SK-N-SH (cell line): ENCODE results near the gene TMTC2. TPM values are rescaled to one million over a fixed set of nuclear protein-coding genes. Genes with fewer than 3 reads are reported as not detected.

Experiments
- CTCF ChIA-PET: fragments of 300-600, 350-600 bp; formaldehyde crosslinking; extraction: SDS; loops from one replicate; lab custom pipeline; 2021; lab: Yijun Ruan, JAX
- POLR2A ChIA-PET: fragments of 350-600 bp; sonication (Branson Sonifier 250); formaldehyde crosslinking; extraction: SDS; loops from one replicate; lab custom pipeline; 2020; ENCODE audit warnings: antibody characterized with exemption, inconsistent platforms; lab: Yijun Ruan, JAX
- DNase-seq: peaks from one replicate; pipeline ENCODE4 v3.0.0; 2012
- H2AFZ ChIP-seq: fragments of 200-600 bp; sonication (generic); 2 replicates; pipeline ENCODE4 v1.8.1; 2016; ENCODE audit warnings: antibody characterized with exemption, mild to moderate bottlenecking, low read depth
- H3F3A ChIP-seq: fragments of 200-600 bp; sonication (generic); replicated peaks from 2 replicates; pipeline ENCODE3; 2016; ENCODE audit warnings: antibody characterized with exemption, mild to moderate bottlenecking; ENCODE audit not compliant: insufficient read depth
- H3K27ac ChIP-seq, 2 experiments: fragments of 200-500 bp in 1 of 2; fragments of 200-600 bp in 1 of 2; sonication (Bioruptor generic) in 1 of 2; sonication (generic), shearing (Covaris generic) in 1 of 2; 2 replicates each; pipeline versions ENCODE4 v1.5.1 to v1.6.1; 2014 to 2016; ENCODE audit warnings: low read depth in 2 of 2, inconsistent platforms in 1 of 2, low read length in 1 of 2, mild to moderate bottlenecking in 1 of 2, mixed read lengths in 1 of 2
- H3K27me3 ChIP-seq: fragments of 200-600 bp; sonication (generic), shearing (Covaris generic); 2 replicates; pipeline ENCODE4 v1.6.1; 2016; ENCODE audit warnings: mixed run types; ENCODE audit not compliant: insufficient read depth
- H3K36me3 ChIP-seq, 2 experiments: fragments of 200-500 bp in 1 of 2; fragments of 200-600 bp in 1 of 2; sonication (Bioruptor generic) in 1 of 2; sonication (generic) in 1 of 2; replicated peaks in 1 of 2; 2 replicates each; pipeline versions ENCODE3 to v1.5.1; 2014 to 2016; ENCODE audit warnings: low read length in 1 of 2, mild to moderate bottlenecking in 1 of 2; ENCODE audit not compliant: insufficient read depth in 2 of 2, control insufficient read depth in 1 of 2
- H3K4me1 ChIP-seq, 2 experiments: fragments of 200-500 bp in 1 of 2; fragments of 200-600 bp in 1 of 2; sonication (Bioruptor generic) in 1 of 2; sonication (generic), shearing (Covaris generic) in 1 of 2; 2 replicates each; pipeline versions ENCODE4 v1.5.1 to v1.6.1; 2014 to 2016; ENCODE audit warnings: low read depth in 1 of 2, low read length in 1 of 2, mixed run types in 1 of 2; ENCODE audit not compliant: insufficient read depth in 2 of 2, control insufficient read depth in 1 of 2
- H3K4me2 ChIP-seq: fragments of 200-600 bp; sonication (generic), shearing (Covaris generic); 2 replicates; pipeline ENCODE4 v1.6.1; 2017; ENCODE audit warnings: mixed run types
- H3K4me3 ChIP-seq, 2 experiments: fragments of 200-500 bp in 1 of 2; fragments of 200-600 bp in 1 of 2; sonication (Bioruptor generic) in 1 of 2; sonication (generic), shearing (Covaris generic) in 1 of 2; 2 replicates each; pipeline versions ENCODE4 v1.5.1 to v1.8.1; 2014 to 2016; ENCODE audit warnings: low read depth in 2 of 2, inconsistent platforms in 1 of 2, low read length in 1 of 2, mild to moderate bottlenecking in 1 of 2, mixed read lengths in 1 of 2, moderate library complexity in 1 of 2
- H3K79me2 ChIP-seq: fragments of 200-600 bp; sonication (generic); 2 replicates; pipeline ENCODE4 v1.8.1; 2017; ENCODE audit warnings: mild to moderate bottlenecking; ENCODE audit not compliant: insufficient read depth
- H3K9ac ChIP-seq: fragments of 200-600 bp; sonication (generic); 2 replicates; pipeline ENCODE4 v1.6.1; 2017; ENCODE audit warnings: mixed run types
- H3K9me2 ChIP-seq: fragments of 200-600 bp; sonication (generic); 2 replicates; pipeline ENCODE4 v1.6.1; 2017; ENCODE audit warnings: mixed run types
- H3K9me3 ChIP-seq: fragments of 200-600 bp; sonication (generic); 2 replicates; pipeline ENCODE4 v1.6.1; 2017; ENCODE audit warnings: mixed run types, mild to moderate bottlenecking, moderate library complexity
- H4K20me1 ChIP-seq: fragments of 200-600 bp; sonication (generic); 2 replicates; pipeline ENCODE4 v1.6.1; 2017; ENCODE audit warnings: mild to moderate bottlenecking, mixed run types; ENCODE audit not compliant: insufficient read depth
- ELF1 ChIP-seq: IDR thresholded peaks from 2 replicates; pipeline ENCODE4 v1.4.0; 2012
- EP300 ChIP-seq, 2 experiments: IDR thresholded peaks; 2 replicates each; pipeline versions ENCODE4 v1.4.0 to v1.6.1; 2012; ENCODE audit warnings: borderline replicate concordance in 1 of 2, low read depth in 1 of 2, low read length in 1 of 2
- FOSL2 ChIP-seq: IDR thresholded peaks from 2 replicates; pipeline ENCODE4 v1.4.0; 2012; ENCODE audit warnings: low read depth, mild to moderate bottlenecking, moderate library complexity, borderline replicate concordance
- FOXJ3 ChIP-seq: sonication (generic); formaldehyde crosslinking; IDR thresholded peaks from 2 replicates; pipeline ENCODE4 v1.5.1; 2020; ENCODE audit warnings: mild to moderate bottlenecking, missing genetic modification reagents
- GATA2 ChIP-seq: sonication (generic); formaldehyde crosslinking; IDR thresholded peaks from 2 replicates; pipeline ENCODE4 v1.5.0; 2020; ENCODE audit warnings: mild to moderate bottlenecking, missing genetic modification reagents
- MXI1 ChIP-seq: IDR thresholded peaks from 2 replicates; pipeline ENCODE4 v1.6.1; 2012; ENCODE audit warnings: mild to moderate bottlenecking, low read depth, low read length, improper control_type of control experiment
- NRF1 ChIP-seq: IDR thresholded peaks from 2 replicates; pipeline ENCODE4 v1.6.1; 2012; ENCODE audit warnings: low read depth, mild to moderate bottlenecking, low read length
- RAD21 ChIP-seq: IDR thresholded peaks from 2 replicates; pipeline ENCODE4 v1.6.1; 2012; ENCODE audit warnings: mild to moderate bottlenecking, low read length
- RCOR1 ChIP-seq: fragments of 150-350 bp; IDR thresholded peaks from 2 replicates; pipeline ENCODE4 v1.6.1; 2017; ENCODE audit warnings: antibody characterized with exemption, low read length
- RFX5 ChIP-seq: IDR thresholded peaks from 2 replicates; pipeline ENCODE4 v1.6.1; 2012; ENCODE audit warnings: mild to moderate bottlenecking, improper control_type of control experiment, low read length
- RXRA ChIP-seq: IDR thresholded peaks from 2 replicates; pipeline ENCODE4 v1.4.0; 2012; ENCODE audit warnings: low read depth, mild to moderate bottlenecking, borderline replicate concordance
- SIN3A ChIP-seq: IDR thresholded peaks from 2 replicates; pipeline ENCODE4 v1.6.1; 2012; ENCODE audit warnings: low read depth, mild to moderate bottlenecking, low read length, moderate library complexity, borderline replicate concordance
- TCF12 ChIP-seq: IDR thresholded peaks from 2 replicates; pipeline ENCODE4 v1.4.0; 2012
- TEAD4 ChIP-seq: IDR thresholded peaks from 2 replicates; pipeline ENCODE4 v1.4.0; 2012; ENCODE audit warnings: mild to moderate bottlenecking, borderline replicate concordance; ENCODE audit not compliant: insufficient read depth
- YY1 ChIP-seq: IDR thresholded peaks from 2 replicates; pipeline ENCODE4 v1.4.0; 2012; ENCODE audit warnings: low read depth, mild to moderate bottlenecking
- WGBS: methylation state at CpG from one replicate; pipeline ENCODE4 v1.1.6; 2017; ENCODE audit warnings: low lambda C conversion rate; 5-methylcytosine and 5-hydroxymethylcytosine counted together
- polyA plus RNA-seq, 3 experiments: library from polyadenylated mRNA; depleted of rRNA; stranded (reverse); fragments of >200 nt; gene quantifications; 2 replicates each; pipeline ENCODE4 v1.2.3, GENCODE V29; 2012
- TF ChIP-seq, protein P1 (sequence below): IDR thresholded peaks from 2 replicates; pipeline ENCODE4 v1.4.0; 2012; ENCODE audit warnings: low read depth, borderline replicate concordance
- TF ChIP-seq, protein P2 (sequence below): IDR thresholded peaks from 2 replicates; pipeline ENCODE4 v1.4.0; 2012; ENCODE audit warnings: low read depth, borderline replicate concordance
- TF ChIP-seq, protein P3 (sequence below): IDR thresholded peaks from 2 replicates; pipeline ENCODE4 v1.6.1; 2012; ENCODE audit warnings: mild to moderate bottlenecking, low read depth, low read length, moderate library complexity
- TF ChIP-seq, protein P4 (sequence below): IDR thresholded peaks from 2 replicates; pipeline ENCODE4 v1.4.0; 2012; ENCODE audit warnings: low read depth
- TF ChIP-seq, protein P5 (sequence below): fragments of 200-600 bp; sonication (generic); IDR thresholded peaks from 2 replicates; pipeline ENCODE4 v1.6.1; 2017; ENCODE audit warnings: antibody characterized with exemption, mild to moderate bottlenecking, moderate library complexity

Gene TMTC2
- polyA plus RNA-seq, 1 of the 3 experiments (the other 2 are of a cell fraction) = 4.1 TPM

DNA sequence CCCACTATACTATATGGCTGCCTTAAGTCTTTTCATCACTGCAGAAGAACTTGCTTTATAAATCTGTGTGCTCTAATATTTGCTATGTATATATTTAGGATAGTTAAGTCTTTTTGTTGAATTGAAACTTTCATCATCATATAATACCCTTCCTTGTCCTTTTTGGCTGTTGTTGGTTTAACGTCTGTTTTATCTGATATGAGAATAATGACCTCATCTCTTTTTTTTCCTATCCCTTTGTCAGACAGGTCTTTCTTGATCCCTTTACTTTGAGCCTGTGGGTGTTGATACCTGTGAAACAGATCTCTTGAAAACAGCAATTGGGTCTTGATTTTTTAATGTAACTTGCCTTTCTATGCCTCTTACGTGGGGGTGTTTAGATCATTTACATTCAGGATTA lies 316.3 kb downstream of the TMTC2 start:
- H3K79me2 ChIP-seq = no peaks in the 10 kb centered on the region
- H3K27ac ChIP-seq = no peak overlapping the region
- H3F3A ChIP-seq = no peaks in the 10 kb centered on the region
- no peaks in the 10 kb centered on the region for H3K9me3 ChIP-seq
- TF ChIP-seq FOXJ3 (no peak), YY1 (no peak), NRF1 (no peak), ELF1 (no peak)
- TF ChIP-seq, protein P1, sequence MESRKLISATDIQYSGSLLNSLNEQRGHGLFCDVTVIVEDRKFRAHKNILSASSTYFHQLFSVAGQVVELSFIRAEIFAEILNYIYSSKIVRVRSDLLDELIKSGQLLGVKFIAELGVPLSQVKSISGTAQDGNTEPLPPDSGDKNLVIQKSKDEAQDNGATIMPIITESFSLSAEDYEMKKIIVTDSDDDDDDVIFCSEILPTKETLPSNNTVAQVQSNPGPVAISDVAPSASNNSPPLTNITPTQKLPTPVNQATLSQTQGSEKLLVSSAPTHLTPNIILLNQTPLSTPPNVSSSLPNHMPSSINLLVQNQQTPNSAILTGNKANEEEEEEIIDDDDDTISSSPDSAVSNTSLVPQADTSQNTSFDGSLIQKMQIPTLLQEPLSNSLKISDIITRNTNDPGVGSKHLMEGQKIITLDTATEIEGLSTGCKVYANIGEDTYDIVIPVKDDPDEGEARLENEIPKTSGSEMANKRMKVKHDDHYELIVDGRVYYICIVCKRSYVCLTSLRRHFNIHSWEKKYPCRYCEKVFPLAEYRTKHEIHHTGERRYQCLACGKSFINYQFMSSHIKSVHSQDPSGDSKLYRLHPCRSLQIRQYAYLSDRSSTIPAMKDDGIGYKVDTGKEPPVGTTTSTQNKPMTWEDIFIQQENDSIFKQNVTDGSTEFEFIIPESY = no peak
- ChIA-PET CTCF (interaction anchor here (1.0 kb wide), 1 partner anchor 821 kb away, joined by 3 read pairs; no protein-coding TSS in a partner anchor), POLR2A (no interaction called here)
- no peaks in the 10 kb centered on the region for H3K4me1 ChIP-seq
- peaks cover 0 to 2% of the 10 kb centered on the region in 2 experiments for H3K36me3 ChIP-seq
- no peak overlapping the region for H3K9ac ChIP-seq
- no peaks in the 10 kb centered on the region for H3K9me2 ChIP-seq
- no peak for DNase-seq
- no peaks in the 10 kb centered on the region for H4K20me1 ChIP-seq
- WGBS = 59% methylated on average over 2 of the region's 2 CpGs
- no peak overlapping the region for H3K4me3 ChIP-seq
- no peak overlapping the region for H3K4me2 ChIP-seq
- H3K27me3 ChIP-seq = no peaks in the 10 kb centered on the region
- no peak overlapping the region for H2AFZ ChIP-seq

DNA sequence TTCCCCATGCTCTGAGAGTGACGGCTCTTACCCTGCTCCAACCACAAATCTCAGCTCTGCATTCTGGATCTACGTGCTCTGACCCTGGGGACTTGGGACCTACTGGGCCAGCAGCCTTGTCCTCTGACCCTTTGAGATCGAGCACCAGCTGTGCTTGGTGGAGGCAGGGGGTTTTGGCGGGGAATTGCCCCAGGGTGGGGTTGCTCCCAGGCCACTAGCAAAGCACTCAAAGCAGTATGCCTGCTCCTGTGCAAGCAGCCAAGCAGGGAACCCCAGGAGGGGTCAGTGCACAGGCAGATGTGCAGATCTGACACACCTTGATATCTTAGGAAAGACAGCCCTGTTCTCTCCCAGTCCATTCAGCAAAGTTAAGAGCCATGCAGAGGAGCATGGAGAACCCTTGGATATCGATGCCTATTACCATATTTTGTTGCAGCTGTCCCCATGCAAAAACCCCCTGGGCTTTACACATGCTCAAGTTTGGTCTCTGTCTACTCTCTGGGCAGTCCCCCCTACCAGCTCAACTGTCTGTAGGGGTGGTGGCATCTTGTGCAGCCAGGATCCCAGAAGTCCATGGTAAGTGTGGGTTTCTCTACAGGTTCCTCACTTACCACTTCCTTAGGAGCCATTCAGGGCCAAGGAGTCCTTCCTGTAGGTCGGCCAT lies 319.0 kb downstream of the TMTC2 start:
- Histone ChIP-seq H3K4me3 (no peak overlapping the region), H3K4me1 (no peaks in the 10 kb centered on the region), H3K79me2 (no peaks in the 10 kb centered on the region), H3K36me3 (peaks cover 0 to 5% of the 10 kb centered on the region in 2 experiments), H3K4me2 (no peak overlapping the region), H3K27me3 (no peaks in the 10 kb centered on the region), H2AFZ (no peak overlapping the region), H3K9me3 (0 out of 2 replicates have a peak, but pooled peaks cover 6% of the 10 kb centered on the region), H3K9ac (no peak overlapping the region), H4K20me1 (no peaks in the 10 kb centered on the region), H3K9me2 (no peaks in the 10 kb centered on the region), H3F3A (no peaks in the 10 kb centered on the region), H3K27ac (no peak overlapping the region)
- DNase-seq = no peak
- whole genome bisulfite sequencing = 75% methylated on average over 3 of the region's 6 CpGs
- CTCF ChIA-PET = interaction anchor here (0.8 to 1.7 kb wide), 3 partner anchors 8 to 324 kb away, joined by 3 to 8 read pairs (median 5); no protein-coding TSS in a partner anchor
- POLR2A ChIA-PET = no interaction called here
- TF ChIP-seq RXRA = no peak
- TF ChIP-seq, protein P2, sequence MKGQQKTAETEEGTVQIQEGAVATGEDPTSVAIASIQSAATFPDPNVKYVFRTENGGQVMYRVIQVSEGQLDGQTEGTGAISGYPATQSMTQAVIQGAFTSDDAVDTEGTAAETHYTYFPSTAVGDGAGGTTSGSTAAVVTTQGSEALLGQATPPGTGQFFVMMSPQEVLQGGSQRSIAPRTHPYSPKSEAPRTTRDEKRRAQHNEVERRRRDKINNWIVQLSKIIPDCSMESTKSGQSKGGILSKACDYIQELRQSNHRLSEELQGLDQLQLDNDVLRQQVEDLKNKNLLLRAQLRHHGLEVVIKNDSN = no peak
- no peak for TF ChIP-seq RFX5
- no peak for TF ChIP-seq EP300 (IDR thresholded peaks at IDR 0.05; ENCODE audit: borderline replicate concordance in 1 of 2, low read depth in 1 of 2, low read length in 1 of 2)
- TF ChIP-seq, protein P3, sequence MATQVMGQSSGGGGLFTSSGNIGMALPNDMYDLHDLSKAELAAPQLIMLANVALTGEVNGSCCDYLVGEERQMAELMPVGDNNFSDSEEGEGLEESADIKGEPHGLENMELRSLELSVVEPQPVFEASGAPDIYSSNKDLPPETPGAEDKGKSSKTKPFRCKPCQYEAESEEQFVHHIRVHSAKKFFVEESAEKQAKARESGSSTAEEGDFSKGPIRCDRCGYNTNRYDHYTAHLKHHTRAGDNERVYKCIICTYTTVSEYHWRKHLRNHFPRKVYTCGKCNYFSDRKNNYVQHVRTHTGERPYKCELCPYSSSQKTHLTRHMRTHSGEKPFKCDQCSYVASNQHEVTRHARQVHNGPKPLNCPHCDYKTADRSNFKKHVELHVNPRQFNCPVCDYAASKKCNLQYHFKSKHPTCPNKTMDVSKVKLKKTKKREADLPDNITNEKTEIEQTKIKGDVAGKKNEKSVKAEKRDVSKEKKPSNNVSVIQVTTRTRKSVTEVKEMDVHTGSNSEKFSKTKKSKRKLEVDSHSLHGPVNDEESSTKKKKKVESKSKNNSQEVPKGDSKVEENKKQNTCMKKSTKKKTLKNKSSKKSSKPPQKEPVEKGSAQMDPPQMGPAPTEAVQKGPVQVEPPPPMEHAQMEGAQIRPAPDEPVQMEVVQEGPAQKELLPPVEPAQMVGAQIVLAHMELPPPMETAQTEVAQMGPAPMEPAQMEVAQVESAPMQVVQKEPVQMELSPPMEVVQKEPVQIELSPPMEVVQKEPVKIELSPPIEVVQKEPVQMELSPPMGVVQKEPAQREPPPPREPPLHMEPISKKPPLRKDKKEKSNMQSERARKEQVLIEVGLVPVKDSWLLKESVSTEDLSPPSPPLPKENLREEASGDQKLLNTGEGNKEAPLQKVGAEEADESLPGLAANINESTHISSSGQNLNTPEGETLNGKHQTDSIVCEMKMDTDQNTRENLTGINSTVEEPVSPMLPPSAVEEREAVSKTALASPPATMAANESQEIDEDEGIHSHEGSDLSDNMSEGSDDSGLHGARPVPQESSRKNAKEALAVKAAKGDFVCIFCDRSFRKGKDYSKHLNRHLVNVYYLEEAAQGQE = no peak
- no peak for TF ChIP-seq TEAD4
- TF ChIP-seq, protein P4, sequence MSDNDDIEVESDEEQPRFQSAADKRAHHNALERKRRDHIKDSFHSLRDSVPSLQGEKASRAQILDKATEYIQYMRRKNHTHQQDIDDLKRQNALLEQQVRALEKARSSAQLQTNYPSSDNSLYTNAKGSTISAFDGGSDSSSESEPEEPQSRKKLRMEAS = no peak
- TF ChIP-seq YY1 = no peak
- TF ChIP-seq, protein P5, sequence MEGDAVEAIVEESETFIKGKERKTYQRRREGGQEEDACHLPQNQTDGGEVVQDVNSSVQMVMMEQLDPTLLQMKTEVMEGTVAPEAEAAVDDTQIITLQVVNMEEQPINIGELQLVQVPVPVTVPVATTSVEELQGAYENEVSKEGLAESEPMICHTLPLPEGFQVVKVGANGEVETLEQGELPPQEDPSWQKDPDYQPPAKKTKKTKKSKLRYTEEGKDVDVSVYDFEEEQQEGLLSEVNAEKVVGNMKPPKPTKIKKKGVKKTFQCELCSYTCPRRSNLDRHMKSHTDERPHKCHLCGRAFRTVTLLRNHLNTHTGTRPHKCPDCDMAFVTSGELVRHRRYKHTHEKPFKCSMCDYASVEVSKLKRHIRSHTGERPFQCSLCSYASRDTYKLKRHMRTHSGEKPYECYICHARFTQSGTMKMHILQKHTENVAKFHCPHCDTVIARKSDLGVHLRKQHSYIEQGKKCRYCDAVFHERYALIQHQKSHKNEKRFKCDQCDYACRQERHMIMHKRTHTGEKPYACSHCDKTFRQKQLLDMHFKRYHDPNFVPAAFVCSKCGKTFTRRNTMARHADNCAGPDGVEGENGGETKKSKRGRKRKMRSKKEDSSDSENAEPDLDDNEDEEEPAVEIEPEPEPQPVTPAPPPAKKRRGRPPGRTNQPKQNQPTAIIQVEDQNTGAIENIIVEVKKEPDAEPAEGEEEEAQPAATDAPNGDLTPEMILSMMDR = no peak
- no peak for TF ChIP-seq FOSL2
- no peak for TF ChIP-seq GATA2 (CRISPR knock-in tag)
- TF ChIP-seq RAD21 = no peak
- no peak for TF ChIP-seq RCOR1
- no peak for TF ChIP-seq MXI1
- TF ChIP-seq TCF12 = no peak
- no peak for TF ChIP-seq SIN3A
